Colonic mucosa (tissue), 4 donors: ENCODE results near the gene KCNG2. TPM values are rescaled to one million over a fixed set of nuclear protein-coding genes. Genes with fewer than 3 reads are reported as not detected.

Source experiments
- DNase-seq: peaks from one replicate; pipeline ENCODE4 v3.0.0-alpha.2; 2020
- H3K27ac ChIP-seq: fragments of 200-600 bp; one replicate; pipeline ENCODE4 v1.8.0; 2021
- H3K27me3 ChIP-seq: fragments of 200-600 bp; one replicate; pipeline ENCODE4 v1.8.0; 2021
- H3K36me3 ChIP-seq: fragments of 200-600 bp; one replicate; pipeline ENCODE4 v1.8.0; 2021
- H3K4me1 ChIP-seq: fragments of 200-600 bp; one replicate; pipeline ENCODE4 v1.8.0; 2021; ENCODE audit warnings: mild to moderate bottlenecking
- H3K4me3 ChIP-seq: fragments of 200-600 bp; one replicate; pipeline ENCODE4 v1.8.0; 2021
- H3K9ac ChIP-seq, 2 donors: one replicate each; pipeline ENCODE4 v1.7.0; 2013; ENCODE audit warnings: control low read depth in 2 of 2, low read depth in 2 of 2, low read length in 2 of 2
- H3K9me3 ChIP-seq: fragments of 200-600 bp; one replicate; pipeline ENCODE4 v1.8.0; 2021
- intact Hi-C: fragments of 100-400 bp; cut with DNase I; formaldehyde crosslinking; loops from one replicate; pipeline ENCODE4 v1.14.1; 2022
- total RNA-seq, 2 donors: library from RNA; stranded (reverse); fragmentation: NEBNext Ultra II Directional in 1 of 2; extraction: Animal tissue kit (Norgen Biotek cat#: 25700) in 1 of 2; gene quantifications; one replicate each; pipeline ENCODE4 v1.2.1, GENCODE V29; 2021
- TF ChIP-seq, protein P1 (sequence below): fragments of 200-600 bp; IDR thresholded peaks from one replicate; pipeline ENCODE4 v1.8.0; 2022; ENCODE audit warnings: antibody characterized with exemption, mild to moderate bottlenecking
- donor health status: healthy.
- donor health status: DM: no; HTN: no; CAD: no.
- donor health status: DM: no; HTN: no; CAD: no.

KCNG2 gene
- total RNA-seq, 2 donors from 2014 or later = 0.32 TPM; not detected in 1

DNA sequence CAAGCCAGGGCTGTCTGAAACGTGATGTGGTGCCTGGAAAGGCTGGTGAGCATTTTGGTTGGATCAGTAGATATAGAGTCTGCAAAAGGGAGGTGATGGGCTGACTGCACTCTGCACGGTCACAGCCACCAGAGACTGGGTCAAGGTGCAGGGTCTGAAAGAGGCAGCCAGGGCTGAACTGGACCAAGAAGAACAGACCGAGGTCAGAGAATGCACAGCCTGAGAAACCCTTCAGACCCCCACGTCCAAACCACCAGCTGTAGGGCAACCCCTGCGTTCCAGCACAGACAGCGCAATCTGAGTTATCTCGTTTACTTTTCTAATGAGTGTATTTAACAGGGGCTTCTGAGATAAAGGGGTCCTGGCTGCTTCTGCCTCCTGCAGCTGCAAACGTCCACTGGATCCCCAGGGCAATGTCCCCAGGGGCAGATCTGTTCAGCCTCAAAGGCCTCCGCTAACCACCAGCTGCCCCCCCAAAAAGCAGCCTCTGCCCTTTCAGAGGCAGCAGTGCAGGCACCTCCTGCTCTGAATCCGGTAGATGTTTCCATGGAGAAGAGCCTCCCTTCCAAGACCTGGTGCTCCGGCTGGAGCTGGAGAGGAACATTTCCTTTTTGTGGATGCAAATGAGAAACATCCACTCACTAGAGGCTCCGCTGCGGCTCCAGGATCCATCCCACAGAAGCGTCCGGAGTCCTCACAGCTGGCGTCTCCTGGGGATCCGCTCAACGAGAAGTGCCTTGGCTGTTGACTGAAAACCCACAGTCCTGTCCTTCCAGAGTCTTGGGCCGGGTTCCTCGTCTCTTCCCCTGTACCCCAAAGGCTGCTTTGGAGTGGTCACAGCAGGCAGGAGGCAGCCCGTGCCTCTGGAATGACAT lies 970 bp upstream of the KCNG2 start:
- TF ChIP-seq, protein P1, sequence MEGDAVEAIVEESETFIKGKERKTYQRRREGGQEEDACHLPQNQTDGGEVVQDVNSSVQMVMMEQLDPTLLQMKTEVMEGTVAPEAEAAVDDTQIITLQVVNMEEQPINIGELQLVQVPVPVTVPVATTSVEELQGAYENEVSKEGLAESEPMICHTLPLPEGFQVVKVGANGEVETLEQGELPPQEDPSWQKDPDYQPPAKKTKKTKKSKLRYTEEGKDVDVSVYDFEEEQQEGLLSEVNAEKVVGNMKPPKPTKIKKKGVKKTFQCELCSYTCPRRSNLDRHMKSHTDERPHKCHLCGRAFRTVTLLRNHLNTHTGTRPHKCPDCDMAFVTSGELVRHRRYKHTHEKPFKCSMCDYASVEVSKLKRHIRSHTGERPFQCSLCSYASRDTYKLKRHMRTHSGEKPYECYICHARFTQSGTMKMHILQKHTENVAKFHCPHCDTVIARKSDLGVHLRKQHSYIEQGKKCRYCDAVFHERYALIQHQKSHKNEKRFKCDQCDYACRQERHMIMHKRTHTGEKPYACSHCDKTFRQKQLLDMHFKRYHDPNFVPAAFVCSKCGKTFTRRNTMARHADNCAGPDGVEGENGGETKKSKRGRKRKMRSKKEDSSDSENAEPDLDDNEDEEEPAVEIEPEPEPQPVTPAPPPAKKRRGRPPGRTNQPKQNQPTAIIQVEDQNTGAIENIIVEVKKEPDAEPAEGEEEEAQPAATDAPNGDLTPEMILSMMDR = no peak
- intact Hi-C loops = no loop called here
- no peak overlapping the region for H3K4me3 ChIP-seq
- DNase-seq = no peak
- peaks cover 34% of the 10 kb centered on the region for H3K27me3 ChIP-seq
- no peaks in the 10 kb centered on the region for H3K36me3 ChIP-seq
- peaks cover 5% of the 10 kb centered on the region for H3K4me1 ChIP-seq
- no peaks in the 10 kb centered on the region for H3K9me3 ChIP-seq
- H3K27ac ChIP-seq = no peak overlapping the region
- H3K9ac ChIP-seq = no peak overlapping the region

DNA sequence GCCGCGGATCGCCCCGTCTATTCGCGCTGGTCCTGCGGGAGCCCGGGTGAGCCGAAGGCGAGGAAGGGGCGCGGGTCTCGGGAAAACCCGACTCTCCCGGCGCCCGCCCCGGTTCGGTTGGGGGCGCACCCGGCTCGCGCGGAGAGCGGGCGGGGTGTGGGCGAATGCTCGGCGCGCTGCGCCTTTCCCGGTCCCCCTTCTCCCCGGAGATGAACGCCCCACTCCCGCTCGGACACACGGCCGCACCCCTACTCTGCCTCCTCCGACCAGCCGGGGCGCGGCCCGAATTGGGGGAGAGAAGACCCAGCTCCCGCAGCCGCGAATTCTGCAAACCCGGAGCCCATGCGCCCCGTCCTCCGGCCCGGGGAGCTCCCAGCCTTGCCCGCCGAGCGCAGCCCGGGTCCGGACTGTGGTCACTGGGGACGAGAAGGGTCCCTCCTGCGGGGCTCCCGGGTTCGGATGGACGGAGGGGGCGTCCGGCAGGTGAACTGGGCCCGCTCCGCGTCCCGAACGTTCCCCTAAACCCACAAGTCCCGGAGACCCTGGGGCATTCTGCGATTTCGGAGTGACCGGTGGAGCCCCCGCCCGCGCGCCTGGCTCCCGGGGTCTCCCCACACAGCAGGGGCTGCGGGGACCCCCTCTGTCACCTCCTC lies 734 bp downstream of the KCNG2 start:
- no peak overlapping the region for H3K9ac ChIP-seq
- H3K27me3 ChIP-seq = peaks cover 34% of the 10 kb centered on the region
- H3K9me3 ChIP-seq = no peaks in the 10 kb centered on the region
- no peaks in the 10 kb centered on the region for H3K36me3 ChIP-seq
- TF ChIP-seq, protein P1 = no peak
- H3K4me1 ChIP-seq = peaks cover 5% of the 10 kb centered on the region
- peak overlapping the region; percentile 20 for H3K4me3 ChIP-seq
- no peak overlapping the region for H3K27ac ChIP-seq
- intact Hi-C loops = no loop called here
- DNase-seq = no peak

DNA sequence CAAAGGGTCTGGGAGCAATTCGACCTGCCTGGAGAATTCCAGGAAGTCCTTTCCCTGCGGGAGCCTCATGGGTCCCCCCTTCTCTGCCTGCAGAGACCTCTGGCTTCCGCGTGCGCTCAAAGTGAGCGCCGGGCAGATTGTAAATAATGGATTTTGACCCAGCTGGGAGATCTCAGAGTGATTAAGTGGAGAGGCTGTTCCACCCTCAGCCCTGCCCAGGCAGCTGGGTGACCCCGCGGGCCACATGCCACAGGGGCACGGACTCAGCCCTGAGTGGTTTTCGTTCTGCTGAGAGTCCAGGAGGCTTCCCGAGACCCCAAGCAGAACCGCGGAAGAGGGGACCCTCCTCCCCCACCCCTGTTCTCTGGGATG lies 1.2 kb downstream of the KCNG2 start:
- Histone ChIP-seq H3K9ac (no peak overlapping the region), H3K9me3 (no peaks in the 10 kb centered on the region), H3K27ac (no peak overlapping the region), H3K27me3 (peaks cover 34% of the 10 kb centered on the region), H3K36me3 (no peaks in the 10 kb centered on the region), H3K4me1 (peaks cover 5% of the 10 kb centered on the region), H3K4me3 (peak overlapping the region; percentile 20)
- DNase-seq = no peak
- intact Hi-C loops = no loop called here
- TF ChIP-seq, protein P1 = no peak

DNA sequence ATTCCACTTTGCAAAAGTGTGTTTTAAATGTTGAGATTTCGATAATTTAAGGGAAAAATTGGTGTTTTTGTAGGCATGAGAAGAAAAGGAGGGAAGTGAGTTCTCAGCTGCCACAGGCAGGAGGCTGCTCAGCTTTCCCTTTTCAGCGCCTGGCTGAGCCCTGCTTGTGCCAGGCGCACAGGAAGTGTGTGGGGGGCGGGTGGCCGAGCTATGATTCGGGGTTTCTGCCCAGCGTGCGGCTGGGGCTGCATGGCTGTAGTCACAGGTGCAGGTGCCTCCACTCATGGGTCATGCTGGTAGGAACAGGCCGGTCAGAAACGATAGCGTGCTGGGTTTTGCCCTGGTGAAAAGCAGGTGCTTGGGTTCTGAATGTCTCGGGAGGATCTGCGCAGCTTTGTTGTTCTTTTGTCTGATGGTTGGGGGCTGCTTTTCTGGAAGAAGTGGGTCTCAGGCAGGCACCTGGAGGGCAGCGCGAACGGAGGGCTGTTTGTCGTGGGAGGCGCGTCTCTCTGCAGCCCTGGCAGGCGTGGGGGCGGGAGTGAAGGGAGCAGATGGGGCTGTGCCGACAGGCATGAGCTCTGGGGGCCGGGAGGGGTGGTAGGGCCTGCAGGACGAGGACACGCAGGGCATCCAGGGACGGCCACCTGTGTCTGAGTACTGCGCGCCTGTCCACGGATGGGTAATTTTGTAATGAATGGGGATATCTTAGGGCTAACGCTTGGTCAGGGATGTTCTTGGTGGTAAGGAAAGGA lies 2.1 kb downstream of the KCNG2 start:
- Histone ChIP-seq H3K27me3 (peaks cover 34% of the 10 kb centered on the region), H3K4me3 (no peak overlapping the region), H3K27ac (no peak overlapping the region), H3K4me1 (peaks cover 5% of the 10 kb centered on the region), H3K9ac (no peak overlapping the region), H3K9me3 (no peaks in the 10 kb centered on the region), H3K36me3 (no peaks in the 10 kb centered on the region)
- TF ChIP-seq, protein P1 = no peak
- intact Hi-C loops = no loop called here
- DNase-seq = no peak

GRCh38 chr18:79800371-79801180 lies 2.8 kb downstream of the KCNG2 start:
- Histone ChIP-seq H3K36me3 (no peaks in the 10 kb centered on the region), H3K27ac (no peak overlapping the region), H3K4me3 (no peak overlapping the region), H3K9me3 (no peaks in the 10 kb centered on the region), H3K4me1 (peaks cover 5% of the 10 kb centered on the region), H3K27me3 (peaks cover 34% of the 10 kb centered on the region), H3K9ac (no peak overlapping the region)
- intact Hi-C loops = no loop called here
- no peak for DNase-seq
- TF ChIP-seq, protein P1 = no peak
